Parathyroid adenoma (tissue), 2 donors: Measurements from ENCODE around the gene ZDHHC20.

ENCODE experiments used
- H2AFZ ChIP-seq: fragments of 300-600 bp; sonication (generic); one replicate; pipeline ENCODE4 v1.7.0; 2017; ENCODE audit warnings: antibody characterized with exemption, mild to moderate bottlenecking
- H3K27ac ChIP-seq: fragments of 300-600 bp; sonication (generic); one replicate; pipeline ENCODE4 v1.7.0; 2017
- H3K27me3 ChIP-seq: fragments of 300-600 bp; sonication (generic); one replicate; pipeline ENCODE4 v1.7.0; 2017; ENCODE audit warnings: low read length; ENCODE audit not compliant: control insufficient read depth, insufficient read depth
- H3K36me3 ChIP-seq: fragments of 300-600 bp; sonication (generic); one replicate; pipeline ENCODE4 v1.7.0; 2017; ENCODE audit warnings: low read length; ENCODE audit not compliant: control insufficient read depth, insufficient read depth
- H3K4me1 ChIP-seq: fragments of 300-600 bp; sonication (generic); one replicate; pipeline ENCODE4 v1.7.0; 2017; ENCODE audit warnings: control low read depth
- H3K4me2 ChIP-seq: fragments of 300-600 bp; sonication (generic); one replicate; pipeline ENCODE4 v1.7.0; 2017; ENCODE audit warnings: low read length
- H3K4me3 ChIP-seq: fragments of 300-600 bp; sonication (generic); one replicate; pipeline ENCODE4 v1.7.0; 2017; ENCODE audit warnings: low read depth, low read length
- H3K79me2 ChIP-seq: fragments of 300-600 bp; sonication (generic); one replicate; pipeline ENCODE4 v1.7.0; 2017; ENCODE audit warnings: control low read depth
- H3K9ac ChIP-seq: fragments of 300-600 bp; sonication (generic); one replicate; pipeline ENCODE4 v1.7.0; 2017; ENCODE audit warnings: mild to moderate bottlenecking
- H3K9me3 ChIP-seq: fragments of 300-600 bp; sonication (generic); one replicate; pipeline ENCODE4 v1.7.0; 2017; ENCODE audit warnings: low read length; ENCODE audit not compliant: control insufficient read depth
- CTCF ChIP-seq: fragments of 300-600 bp; sonication (generic); IDR thresholded peaks from one replicate; pipeline ENCODE4 v1.7.0; 2017; ENCODE audit warnings: antibody characterized with exemption, mild to moderate bottlenecking
- donor health status: primary hyperparathyroidism.

The ZDHHC20 gene

GRCh38 chr13:21343659-21344058 lies 115.4 kb downstream of the ZDHHC20 start:
- H3K4me1 ChIP-seq, result no peaks in the 10 kb centered on the region
- H3K36me3 ChIP-seq, result no peaks in the 10 kb centered on the region
- no peaks in the 10 kb centered on the region for H3K9me3 ChIP-seq
- H3K79me2 ChIP-seq, result no peaks in the 10 kb centered on the region
- H2AFZ ChIP-seq, result no peak overlapping the region
- H3K4me2 ChIP-seq, result no peak overlapping the region
- no peak overlapping the region for H3K4me3 ChIP-seq
- H3K27me3 ChIP-seq, result no peaks in the 10 kb centered on the region
- no peak overlapping the region for H3K27ac ChIP-seq
- TF ChIP-seq CTCF, result no peak
- no peak overlapping the region for H3K9ac ChIP-seq

- H3K4me3 ChIP-seq, result no peak overlapping the region
- H3K36me3 ChIP-seq, result no peaks in the 10 kb centered on the region
- H3K4me1 ChIP-seq, result peaks cover 4% of the 10 kb centered on the region
- H3K79me2 ChIP-seq, result no peaks in the 10 kb centered on the region
- no peak for TF ChIP-seq CTCF
- no peaks in the 10 kb centered on the region for H3K27me3 ChIP-seq
- H3K4me2 ChIP-seq, result no peak overlapping the region
- no peak overlapping the region for H2AFZ ChIP-seq
- no peak overlapping the region for H3K27ac ChIP-seq
- H3K9ac ChIP-seq, result no peak overlapping the region
- H3K9me3 ChIP-seq, result no peaks in the 10 kb centered on the region
Observed at GRCh38 chr13:21342699-21343442, 116.2 kb downstream of the ZDHHC20 start.

- Histone ChIP-seq H3K9ac (no peak overlapping the region), H3K4me3 (no peak overlapping the region), H2AFZ (no peak overlapping the region), H3K79me2 (no peaks in the 10 kb centered on the region), H3K9me3 (no peaks in the 10 kb centered on the region), H3K36me3 (no peaks in the 10 kb centered on the region), H3K27me3 (no peaks in the 10 kb centered on the region), H3K27ac (no peak overlapping the region), H3K4me1 (peaks cover 12% of the 10 kb centered on the region), H3K4me2 (no peak overlapping the region)
- TF ChIP-seq CTCF, result no peak
Observed at GRCh38 chr13:21341637-21342422, 117.3 kb downstream of the ZDHHC20 start.

GRCh38 chr13:21338639-21339278 lies 120.3 kb downstream of the ZDHHC20 start:
- Histone ChIP-seq H2AFZ (no peak overlapping the region), H3K79me2 (no peaks in the 10 kb centered on the region), H3K4me2 (peak overlapping the region; percentile 16), H3K27me3 (no peaks in the 10 kb centered on the region), H3K4me3 (no peak overlapping the region), H3K9ac (no peak overlapping the region), H3K4me1 (peaks cover 29% of the 10 kb centered on the region), H3K36me3 (no peaks in the 10 kb centered on the region), H3K9me3 (no peaks in the 10 kb centered on the region), H3K27ac (peak overlapping the region; percentile 85)
- no peak for TF ChIP-seq CTCF
